A673 (cell line): Measurements from ENCODE around the gene PDCD7.

ENCODE experiments used
- CTCF ChIP-seq: fragments of 300-800, 200-600 bp; sonication (generic); conservative IDR thresholded peaks from 2 replicates; pipeline ENCODE4 v1.5.1; 2017; ENCODE audit warnings: low read depth, mild to moderate bottlenecking, antibody characterized with exemption, low read length, moderate library complexity, mixed read lengths
- EZH2 ChIP-seq: fragments of 200-600 bp; sonication (generic); IDR thresholded peaks from 2 replicates; pipeline ENCODE4 v1.6.1; 2017; ENCODE audit warnings: borderline replicate concordance, low read depth, mild to moderate bottlenecking, mixed read lengths, antibody characterized with exemption, low read length; ENCODE audit not compliant: poor library complexity, severe bottlenecking

DNA sequence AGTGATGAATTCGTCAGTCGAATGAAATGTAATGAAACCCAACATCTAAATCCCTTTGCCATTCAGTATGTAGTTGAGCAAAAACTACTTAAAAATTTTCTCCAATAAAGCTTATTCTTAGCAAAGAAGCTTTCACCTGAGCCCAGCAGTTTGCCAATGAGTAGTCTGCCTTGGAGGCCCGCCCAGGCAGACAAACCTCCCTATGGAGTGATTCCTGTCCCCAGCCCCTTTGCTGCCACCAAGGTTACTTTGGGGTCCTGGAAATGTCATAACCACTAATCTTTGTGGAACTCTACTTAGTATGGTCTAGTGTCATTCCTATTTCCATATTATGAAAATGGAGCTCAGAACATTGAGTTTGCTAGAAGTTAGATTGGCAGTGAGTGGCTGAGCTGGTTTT lies 30.7 kb downstream of the PDCD7 start:
- TF ChIP-seq CTCF (no peak), EZH2 (no peak)
